Ovary (tissue), 9 donors: Measurements from ENCODE around the gene TENM3. TPM values are rescaled to one million over a fixed set of nuclear protein-coding genes. Genes with fewer than 3 reads are reported as not detected.
A peak's percentile ranks its signal among the peaks of the same experiment; 100 is the strongest.

Experiments
- DNase-seq, 5 donors: peaks; one replicate each; pipeline ENCODE4 v3.0.0-alpha.2; 2019 to 2020
- H3K27ac ChIP-seq, 2 donors: fragments of 200-600 bp; one replicate each; pipeline versions ENCODE4 v1.5.1 to v1.8.0; 2019 to 2022
- H3K27me3 ChIP-seq: fragments of 200-600 bp; one replicate; pipeline ENCODE4 v1.8.0; 2022
- H3K36me3 ChIP-seq: fragments of 200-600 bp; sonication (generic); one replicate; pipeline ENCODE4 v1.5.1; 2019
- H3K4me1 ChIP-seq: one replicate; pipeline ENCODE4 v1.8.1; 2013; ENCODE audit warnings: mild to moderate bottlenecking, moderate library complexity; ENCODE audit not compliant: insufficient read depth
- H3K4me3 ChIP-seq: fragments of 200-600 bp; sonication (generic); one replicate; pipeline ENCODE4 v1.5.1; 2017
- H3K9me3 ChIP-seq, 2 donors: fragments of 200-600 bp in 1 of 2; sonication (generic) in 1 of 2; one replicate each; pipeline versions ENCODE4 v1.5.1 to v1.8.1; 2013 to 2019; ENCODE audit warnings: mild to moderate bottlenecking in 1 of 2, moderate library complexity in 1 of 2
- CTCF ChIP-seq, 3 donors: fragments of 450-650 bp in 2 of 3; fragments of 200-600 bp in 1 of 3; IDR thresholded peaks; one replicate each; pipeline versions ENCODE4 v1.5.1 to v1.8.0; 2016 to 2022; ENCODE audit warnings: antibody characterized with exemption in 3 of 3, mild to moderate bottlenecking in 1 of 3
- EP300 ChIP-seq: sonication (generic); formaldehyde crosslinking; IDR thresholded peaks from one replicate; pipeline ENCODE4 v1.6.1; 2017; ENCODE audit warnings: antibody characterized with exemption
- POLR2A ChIP-seq: fragments of 450-650 bp; IDR thresholded peaks from one replicate; pipeline ENCODE4 v1.6.1; 2017; ENCODE audit warnings: antibody characterized with exemption, mild to moderate bottlenecking, moderate library complexity
- WGBS, 3 donors: extraction: QIAGEN DNeasy Blood & Tissue Kit in 1 of 3; methylation state at CpG; one replicate each; pipeline versions ENCODE4 v1.1.5 to v1.1.7; 2013 to 2017; 5-methylcytosine and 5-hydroxymethylcytosine counted together
- intact Hi-C, 4 donors: fragments of 100-400 bp; cut with DNase I; formaldehyde crosslinking; loops; one replicate each; pipeline versions ENCODE4 v1.11.0 to v1.15.1; 2022 to 2023
- polyA plus RNA-seq, 2 donors: library from polyadenylated mRNA; stranded (reverse); fragments of 200-250 nt in 1 of 2; fragments of 350-450 nt in 1 of 2; fragmentation: Illumina TruSeq in 1 of 2; extraction: RNeasy Lipid Tissue Mini Kit (QIAGEN cat#74804) in 1 of 2; gene quantifications; one replicate each; pipeline ENCODE4 v1.2.3, GENCODE V29; 2013 to 2014
- total RNA-seq, 7 donors: library from RNA; depleted of rRNA in 2 of 7; stranded (reverse); fragments of >200 nt in 2 of 7; fragmentation: NEBNext Ultra II Directional in 3 of 7; extraction: Animal tissue kit (Norgen Biotek cat#: 25700) in 3 of 7; gene quantifications; one replicate each; pipeline versions ENCODE4 v1.1.0 to v1.2.4, GENCODE V29; 2016 to 2023
- donor health status: DM: no; HTN: no; CAD: no; lungs with moderate emphysema.
- donor health status: DM: no; HTN: no; CAD: no.
- donor health status: Bipolar disorder and iron deficiency.
- donor health status: DM: yes; HTN: yes; CAD: no.
- donor health status: DM: no; HTN: no; CAD: no.
- donor health status: DM: yes; HTN: yes; CAD: no.

Gene TENM3
- total and polyA plus RNA-seq, 9 donors = 0.82 to 16.1 (median 5.7) TPM

GRCh38 chr4:182805750-182806149 is 562.5 kb downstream of the TENM3 start:
- Histone ChIP-seq H3K4me3 (no peak overlapping the region), H3K27me3 (no peaks in the 10 kb centered on the region), H3K36me3 (no peaks in the 10 kb centered on the region), H3K4me1 (no peaks in the 10 kb centered on the region), H3K27ac (no peak overlapping the region), H3K9me3 (no peaks in the 10 kb centered on the region)
- no peak for TF ChIP-seq POLR2A
- TF ChIP-seq CTCF (IDR thresholded peaks at IDR 0.05) = no peak
- TF ChIP-seq EP300 = no peak
- intact Hi-C loops = loop anchor here in 1 of 4 donors (10.0 kb wide), 2 partner anchors 311 to 1661 kb away; no protein-coding TSS in a partner anchor
- WGBS, 3 donors = 33 to 62% (median 59%) methylated on average over 12 to 13 of the region's 13 CpGs
- no peak for DNase-seq

GRCh38 chr4:182806259-182807252 is 563.4 kb downstream of the TENM3 start:
- peak overlapping the region; percentile 38 for H3K4me3 ChIP-seq
- no peaks in the 10 kb centered on the region for H3K36me3 ChIP-seq
- H3K27ac ChIP-seq = no peak overlapping the region
- H3K9me3 ChIP-seq = no peaks in the 10 kb centered on the region
- intact Hi-C loops = loop anchor here in 1 of 4 donors (10.0 kb wide), 2 partner anchors 312 to 1662 kb away; no protein-coding TSS in a partner anchor
- no peaks in the 10 kb centered on the region for H3K27me3 ChIP-seq
- peak; percentile 65 to 85 (median 70) for DNase-seq
- 12 to 13% (median 12%) methylated on average over 67 to 68 of the region's 68 CpGs for WGBS, 3 donors
- H3K4me1 ChIP-seq = no peaks in the 10 kb centered on the region
- no peak for TF ChIP-seq EP300
- TF ChIP-seq CTCF (IDR thresholded peaks at IDR 0.05) = peak; percentile 11 to 68 (median 67)

GRCh38 chr4:182807346-182807745 is 564.1 kb downstream of the TENM3 start:
- no peak overlapping the region for H3K4me3 ChIP-seq
- no peaks in the 10 kb centered on the region for H3K9me3 ChIP-seq
- WGBS, 3 donors = 86 to 92% (median 90%) methylated on average over 12 of the region's 12 CpGs
- no peak overlapping the region for H3K27ac ChIP-seq
- no peaks in the 10 kb centered on the region for H3K27me3 ChIP-seq
- H3K36me3 ChIP-seq = no peaks in the 10 kb centered on the region
- H3K4me1 ChIP-seq = no peaks in the 10 kb centered on the region
- no peak for DNase-seq
- intact Hi-C loops = loop anchor here in 1 of 4 donors (10.0 kb wide), 2 partner anchors 313 to 1663 kb away; no protein-coding TSS in a partner anchor
- TF ChIP-seq POLR2A = no peak
- no peak for TF ChIP-seq EP300
- no peak for TF ChIP-seq CTCF (IDR thresholded peaks at IDR 0.05)

- DNase-seq = no peak
- Histone ChIP-seq H3K27ac (no peak overlapping the region), H3K4me1 (no peaks in the 10 kb centered on the region), H3K27me3 (no peaks in the 10 kb centered on the region), H3K4me3 (no peak overlapping the region), H3K36me3 (no peaks in the 10 kb centered on the region), H3K9me3 (no peaks in the 10 kb centered on the region)
- intact Hi-C loops = loop anchor here in 1 of 4 donors (10.0 kb wide), 2 partner anchors 313 to 1663 kb away; no protein-coding TSS in a partner anchor
- WGBS, 3 donors = 93 to 96% (median 95%) methylated on average over 43 to 45 of the region's 45 CpGs
- no peak for TF ChIP-seq EP300
- TF ChIP-seq POLR2A = no peak
- no peak for TF ChIP-seq CTCF (IDR thresholded peaks at IDR 0.05)
These were observed 564.8 kb downstream of the TENM3 start for GRCh38 chr4:182807767-182808548.
